ENCODE data around the gene TMEM132D.
"Not testable (repeated sequence)": the region's sequence is repeated elsewhere in the genome, so short reads cannot be mapped to it uniquely, and the experiment has no call there.

TMEM132D gene

GRCh38 chr12:129588142-129588541 is 315.7 kb downstream of the TMEM132D start:
- DNase-seq (ENCODE audit: low spot score) = no peak

GRCh38 chr12:129585296-129585695 is 318.5 kb downstream of the TMEM132D start:
- DNase-seq (ENCODE audit: low spot score) = no peak

- no peak for DNase-seq (ENCODE audit: low spot score)
Measured at GRCh38 chr12:129579879-129580278, 323.9 kb downstream of the TMEM132D start.

GRCh38 chr12:129571901-129572494 is 331.8 kb downstream of the TMEM132D start:
- DNase-seq (ENCODE audit: low spot score) = no peak

GRCh38 chr12:129570796-129571400 is 332.9 kb downstream of the TMEM132D start:
- DNase-seq (ENCODE audit: low spot score) = no peak

GRCh38 chr12:129566800-129567199 is 337.0 kb downstream of the TMEM132D start:
- no peak for DNase-seq (ENCODE audit: low spot score)

- no peak for DNase-seq (ENCODE audit: low spot score)
Measured at GRCh38 chr12:129564768-129565167, 339.1 kb downstream of the TMEM132D start.

GRCh38 chr12:129563266-129563665 is 340.6 kb downstream of the TMEM132D start:
- no peak for DNase-seq (ENCODE audit: low spot score)

- DNase-seq (ENCODE audit: low spot score) = no peak
Measured at GRCh38 chr12:129561304-129561703, 342.5 kb downstream of the TMEM132D start.

- DNase-seq (ENCODE audit: low spot score) = no peak
Measured at GRCh38 chr12:129559776-129560175, 344.0 kb downstream of the TMEM132D start.

GRCh38 chr12:129558036-129558435 is 345.8 kb downstream of the TMEM132D start:
- no peak for DNase-seq (ENCODE audit: low spot score)

GRCh38 chr12:129556082-129556481 is 347.7 kb downstream of the TMEM132D start:
- DNase-seq (ENCODE audit: low spot score) = no peak

- DNase-seq (ENCODE audit: low spot score) = no peak
Measured at GRCh38 chr12:129552996-129553750, 350.7 kb downstream of the TMEM132D start.

GRCh38 chr12:129551441-129551840 is 352.4 kb downstream of the TMEM132D start:
- DNase-seq (ENCODE audit: low spot score) = no peak

- no peak for DNase-seq (ENCODE audit: low spot score)
Measured at GRCh38 chr12:129550353-129550752, 353.5 kb downstream of the TMEM132D start.

- DNase-seq (ENCODE audit: low spot score) = no peak
Measured at GRCh38 chr12:129549656-129550055, 354.2 kb downstream of the TMEM132D start.

GRCh38 chr12:129549020-129549419 is 354.8 kb downstream of the TMEM132D start:
- not testable (repeated sequence) for DNase-seq (ENCODE audit: low spot score)

- DNase-seq (ENCODE audit: low spot score) = no peak
Measured at GRCh38 chr12:129544716-129545115, 359.1 kb downstream of the TMEM132D start.

- DNase-seq (ENCODE audit: low spot score) = no peak
Measured at GRCh38 chr12:129540954-129541353, 362.9 kb downstream of the TMEM132D start.

GRCh38 chr12:129540249-129540648 is 363.6 kb downstream of the TMEM132D start:
- DNase-seq (ENCODE audit: low spot score) = no peak

- DNase-seq (ENCODE audit: low spot score) = not testable (repeated sequence)
Measured at GRCh38 chr12:129538724-129539335, 365.0 kb downstream of the TMEM132D start.

GRCh38 chr12:129538137-129538536 is 365.7 kb downstream of the TMEM132D start:
- DNase-seq (ENCODE audit: low spot score) = no peak
